AG10803 (cell line): Measurements from ENCODE around the gene IFT25.

Experiments
- DNase-seq: peaks from one replicate; pipeline ENCODE4 v3.0.0; 2010; ENCODE audit warnings: low read depth
- H3K4me3 ChIP-seq: 2 replicates; pipeline ENCODE4 v1.5.1; 2011; ENCODE audit warnings: mild to moderate bottlenecking, low read length, control low read depth
- CTCF ChIP-seq: conservative IDR thresholded peaks from 2 replicates; pipeline ENCODE4 v1.5.1; 2011; ENCODE audit warnings: mild to moderate bottlenecking, low read length, control low read depth, inconsistent platforms

Gene IFT25

DNA sequence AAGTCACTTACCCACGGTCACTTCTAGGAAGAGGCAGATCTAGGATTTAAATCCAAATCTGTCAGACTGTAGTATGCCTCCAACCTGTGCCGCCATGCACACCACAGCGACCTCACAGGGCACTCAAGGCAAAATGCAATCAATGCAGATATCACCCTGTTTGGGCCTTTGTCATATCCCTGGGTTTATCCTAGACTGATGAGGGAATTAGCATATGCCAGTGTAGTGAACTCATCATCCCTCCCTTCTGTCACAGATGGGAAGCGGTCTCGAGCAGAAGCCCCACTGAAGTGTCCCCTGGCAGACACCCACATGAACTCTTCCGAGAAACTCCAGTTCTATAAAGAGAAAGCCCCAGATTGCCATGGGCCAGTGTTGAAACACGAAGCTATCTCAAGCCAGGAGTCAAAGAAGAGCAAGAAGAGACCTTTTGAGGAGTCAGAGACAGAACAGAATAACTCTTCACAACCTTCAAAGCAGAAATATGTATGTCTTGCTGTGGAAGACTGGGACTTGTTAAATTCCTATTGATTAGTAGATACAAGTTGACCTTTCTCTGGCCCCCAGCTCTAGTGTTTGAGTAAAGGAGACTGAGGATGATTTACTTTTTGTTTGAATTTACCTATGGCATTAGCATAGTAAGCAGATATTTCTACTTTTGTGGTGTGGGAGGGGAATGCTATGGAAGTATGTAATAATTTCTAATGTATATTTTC lies 22.1 kb upstream of the IFT25 start:
- no peak overlapping the region for H3K4me3 ChIP-seq
- DNase-seq, result no peak
- no peak for TF ChIP-seq CTCF

DNA sequence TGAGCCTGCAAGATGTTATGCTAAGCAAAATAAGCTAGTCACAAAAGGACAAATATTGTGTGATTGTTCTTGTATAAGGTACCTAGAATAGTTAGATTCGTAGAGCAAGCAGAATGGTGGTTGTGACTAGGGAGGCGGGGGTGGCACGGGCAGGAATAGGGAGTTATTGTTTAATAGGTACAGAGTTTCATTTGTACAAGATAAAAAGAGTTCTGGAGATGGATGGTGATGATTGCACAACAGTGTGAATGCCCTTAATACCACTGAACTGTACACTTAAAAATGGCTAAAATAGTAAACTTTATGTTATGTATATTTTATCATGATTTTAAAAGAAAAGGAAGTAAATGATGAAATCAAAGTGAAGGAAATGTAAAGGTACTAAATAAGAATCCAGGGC lies 21.3 kb upstream of the IFT25 start:
- H3K4me3 ChIP-seq, result no peak overlapping the region
- no peak for TF ChIP-seq CTCF
- DNase-seq, result no peak

GRCh38 chr1:53964109-53964508 lies 18.6 kb upstream of the IFT25 start:
- H3K4me3 ChIP-seq, result no peak overlapping the region
- TF ChIP-seq CTCF, result no peak
- no peak for DNase-seq

DNA sequence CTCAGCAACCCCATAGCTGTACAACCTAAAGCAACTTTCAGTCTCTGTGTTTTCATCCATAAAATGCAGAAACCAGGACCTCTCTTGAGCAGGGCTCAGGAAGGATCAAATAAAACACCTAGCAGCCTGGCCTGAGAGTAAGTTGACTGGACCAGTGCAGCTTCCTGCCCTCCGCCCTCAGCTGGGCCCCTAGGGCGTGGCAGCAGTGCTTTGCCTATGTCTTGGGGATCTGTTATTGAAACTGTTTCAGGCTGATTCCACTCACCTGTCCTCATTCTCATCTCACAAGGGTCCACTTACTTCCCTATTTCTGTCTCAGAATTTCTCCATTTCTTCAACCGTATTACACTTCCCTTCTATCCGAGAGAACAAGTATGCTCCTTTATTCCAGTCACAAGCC lies 18.0 kb upstream of the IFT25 start:
- no peak for DNase-seq
- H3K4me3 ChIP-seq, result no peak overlapping the region
- TF ChIP-seq CTCF, result no peak

GRCh38 chr1:53962395-53962794 lies 16.9 kb upstream of the IFT25 start:
- DNase-seq, result no peak
- no peak for TF ChIP-seq CTCF
- no peak overlapping the region for H3K4me3 ChIP-seq

DNA sequence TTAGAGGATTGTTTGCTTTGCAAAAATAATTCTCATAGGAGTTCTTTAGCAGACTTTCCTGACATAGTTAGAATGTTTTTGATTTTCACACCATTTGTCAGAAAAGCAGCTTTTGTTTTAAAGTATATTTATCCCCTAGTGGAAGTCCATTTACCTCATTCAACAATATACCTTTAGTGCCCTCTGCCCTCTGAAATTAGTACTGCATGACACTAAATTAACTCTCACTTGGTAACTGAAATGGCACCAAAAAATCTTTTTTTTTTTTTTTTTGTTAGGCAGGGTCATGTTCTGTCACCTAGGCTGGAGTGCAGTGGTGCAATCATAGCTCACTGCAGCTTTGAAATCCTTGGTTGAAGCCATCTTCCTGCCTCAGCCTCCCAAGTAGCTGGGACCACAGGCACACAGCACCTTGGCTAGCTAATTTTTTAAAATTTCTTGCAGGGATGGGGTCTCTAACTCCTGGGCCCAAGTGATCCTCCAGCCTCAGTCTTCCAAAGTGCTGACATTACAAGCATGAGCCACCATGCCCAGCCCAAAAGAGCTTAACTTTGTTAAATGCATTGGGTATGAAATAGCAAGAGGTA lies 14.3 kb upstream of the IFT25 start:
- no peak overlapping the region for H3K4me3 ChIP-seq
- peak; percentile 44 for DNase-seq
- peak; percentile 63 for TF ChIP-seq CTCF

DNA sequence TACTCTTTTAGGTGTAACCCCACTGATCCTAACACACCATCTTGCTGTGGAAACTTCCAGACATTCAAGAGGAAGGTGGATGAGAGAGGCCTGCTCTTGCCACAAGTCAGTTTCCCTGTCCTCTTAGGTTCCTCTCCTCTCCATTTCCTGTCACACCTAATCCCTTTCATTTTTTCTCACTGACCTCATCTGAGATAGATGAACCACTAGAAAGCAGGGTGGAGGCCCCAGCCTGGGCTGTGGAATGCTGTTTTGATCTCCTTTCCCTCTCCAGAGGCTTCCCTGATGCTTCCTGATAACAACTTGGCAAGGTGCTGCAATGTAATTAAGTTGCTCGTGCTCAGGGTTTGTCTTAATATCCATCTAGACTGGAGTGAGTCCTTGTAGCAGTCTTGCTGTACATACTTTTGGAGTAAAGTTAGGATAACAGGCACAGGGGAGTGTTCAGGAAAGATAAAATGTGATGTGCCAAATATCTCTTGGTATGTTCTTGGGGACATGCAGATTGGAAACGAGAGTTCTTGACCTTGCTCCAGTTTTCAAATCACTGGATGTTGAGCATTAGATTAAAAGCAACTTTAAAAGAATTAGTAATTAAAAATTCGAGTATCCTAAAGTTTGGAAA lies 11.8 kb upstream of the IFT25 start:
- no peak for TF ChIP-seq CTCF

More for the DNA sequence above, 11.8 kb upstream of the IFT25 start:
- DNase-seq, result peak; percentile 54
- H3K4me3 ChIP-seq, result no peak overlapping the region
